HG03565 (cell line): ENCODE measurements around the gene TTC4.

Experiments
- ATAC-seq: cut with Tn5 transposase; IDR thresholded peaks from one replicate; pipeline ENCODE4 v1.9.1; 2021; ENCODE audit warnings: mild to moderate bottlenecking, moderate library complexity; ENCODE audit not compliant: unreplicated experiment

Gene TTC4, protein sequence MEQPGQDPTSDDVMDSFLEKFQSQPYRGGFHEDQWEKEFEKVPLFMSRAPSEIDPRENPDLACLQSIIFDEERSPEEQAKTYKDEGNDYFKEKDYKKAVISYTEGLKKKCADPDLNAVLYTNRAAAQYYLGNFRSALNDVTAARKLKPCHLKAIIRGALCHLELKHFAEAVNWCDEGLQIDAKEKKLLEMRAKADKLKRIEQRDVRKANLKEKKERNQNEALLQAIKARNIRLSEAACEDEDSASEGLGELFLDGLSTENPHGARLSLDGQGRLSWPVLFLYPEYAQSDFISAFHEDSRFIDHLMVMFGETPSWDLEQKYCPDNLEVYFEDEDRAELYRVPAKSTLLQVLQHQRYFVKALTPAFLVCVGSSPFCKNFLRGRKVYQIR

DNA sequence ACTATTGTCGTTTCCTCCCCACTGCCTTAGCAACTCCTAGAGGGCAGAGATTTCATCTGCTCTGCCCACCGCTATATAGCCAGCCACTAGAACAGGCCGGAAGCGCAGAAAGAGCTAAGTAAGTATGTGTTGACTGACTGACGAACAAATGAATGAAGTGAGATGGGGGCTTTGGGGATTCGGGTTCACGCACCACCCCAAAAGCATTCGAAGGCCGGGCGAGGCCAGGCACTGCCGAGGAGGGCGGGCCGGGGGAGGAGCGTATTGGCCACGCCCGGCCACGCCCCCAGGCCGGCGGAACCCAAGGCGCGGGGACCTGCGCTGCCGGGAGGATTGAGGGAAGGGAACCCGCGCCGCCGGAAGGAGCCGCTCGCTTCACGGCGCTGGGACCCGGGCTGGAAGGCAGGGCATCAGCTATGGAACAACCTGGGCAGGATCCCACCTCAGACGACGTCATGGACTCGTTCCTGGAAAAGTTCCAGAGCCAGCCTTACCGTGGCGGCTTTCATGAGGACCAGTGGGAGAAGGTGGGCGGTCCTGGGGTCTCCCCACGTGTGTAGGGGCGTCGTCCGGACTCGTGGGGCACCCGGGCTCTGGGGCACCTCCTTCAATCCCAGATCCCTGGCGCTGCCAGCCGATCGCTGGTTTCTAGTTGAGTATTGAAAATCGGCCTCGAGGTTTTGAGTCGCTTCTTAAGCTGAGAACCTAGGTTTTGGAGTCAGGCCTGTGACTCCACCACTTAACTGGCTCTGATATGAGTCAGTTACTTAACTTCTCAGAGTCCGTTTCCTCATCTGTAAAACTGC, at the start of gene TTC4:
Gene TTC4 (plus strand): TSS at position 369 of the 806 bp plus-strand sequence. CDS start 48 bp downstream, at position 417.
- ATAC-seq: peak; percentile 85

DNA sequence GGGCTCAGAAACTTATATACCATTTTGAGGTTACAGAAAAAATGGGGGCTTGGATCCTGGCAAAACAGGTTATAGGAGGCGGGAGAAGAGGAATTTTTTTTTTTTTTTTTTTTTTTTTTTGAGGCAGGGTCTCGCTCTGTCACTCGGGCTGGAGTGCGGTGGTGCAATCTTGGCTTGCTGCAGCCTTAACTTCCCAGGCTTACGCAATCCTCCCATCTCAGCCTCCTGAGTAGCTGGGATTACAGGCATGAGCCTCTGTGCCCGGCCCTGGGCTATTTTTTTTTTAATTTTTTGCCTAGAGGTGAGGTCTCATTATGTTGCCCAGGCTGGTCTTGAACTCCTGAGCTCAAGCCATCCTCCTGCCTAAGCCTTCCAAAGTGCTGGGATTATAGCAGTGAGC, 49.3 kb upstream of the TTC4 start:
- no peak for ATAC-seq

DNA sequence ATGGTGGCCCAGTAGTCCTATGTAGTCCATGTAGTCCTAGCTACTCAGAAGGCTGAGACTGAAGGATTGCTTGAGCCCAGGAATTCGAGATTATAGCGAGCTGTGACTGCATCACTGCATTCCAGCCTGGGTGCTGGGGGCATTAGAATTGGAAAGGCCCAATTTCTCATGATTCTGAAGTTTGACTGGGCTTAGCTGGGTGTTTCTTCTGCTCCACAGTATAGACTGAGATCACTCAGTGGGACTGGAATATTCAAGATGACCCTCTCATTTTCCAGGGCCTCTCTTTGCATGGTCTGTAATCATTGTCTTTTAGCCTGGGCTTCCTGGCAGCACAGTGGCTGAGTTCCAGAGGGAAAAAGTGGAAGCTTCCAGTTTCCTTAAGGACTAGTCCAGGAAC, 47.9 kb upstream of the TTC4 start:
- ATAC-seq: no peak

DNA sequence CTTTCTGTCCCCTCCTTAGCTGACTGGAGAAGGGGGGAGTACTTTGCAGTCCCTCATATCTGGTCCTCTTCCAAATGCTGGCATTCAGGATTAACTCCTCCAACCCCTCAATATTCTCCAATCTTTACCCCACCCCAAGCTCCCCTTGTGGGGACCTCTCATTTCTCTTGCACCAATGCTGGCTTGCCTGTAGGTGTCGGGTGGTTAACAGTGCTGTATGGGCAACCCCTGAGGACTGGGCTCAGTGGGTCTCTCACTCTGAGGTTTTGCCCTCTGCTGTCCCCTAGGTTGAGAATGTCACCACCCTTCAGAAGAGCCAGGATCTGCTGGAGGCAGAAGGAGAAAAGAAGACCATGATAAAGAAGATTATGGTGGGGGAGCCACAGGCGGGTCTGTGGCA, 47.1 kb upstream of the TTC4 start:
- no peak for ATAC-seq

DNA sequence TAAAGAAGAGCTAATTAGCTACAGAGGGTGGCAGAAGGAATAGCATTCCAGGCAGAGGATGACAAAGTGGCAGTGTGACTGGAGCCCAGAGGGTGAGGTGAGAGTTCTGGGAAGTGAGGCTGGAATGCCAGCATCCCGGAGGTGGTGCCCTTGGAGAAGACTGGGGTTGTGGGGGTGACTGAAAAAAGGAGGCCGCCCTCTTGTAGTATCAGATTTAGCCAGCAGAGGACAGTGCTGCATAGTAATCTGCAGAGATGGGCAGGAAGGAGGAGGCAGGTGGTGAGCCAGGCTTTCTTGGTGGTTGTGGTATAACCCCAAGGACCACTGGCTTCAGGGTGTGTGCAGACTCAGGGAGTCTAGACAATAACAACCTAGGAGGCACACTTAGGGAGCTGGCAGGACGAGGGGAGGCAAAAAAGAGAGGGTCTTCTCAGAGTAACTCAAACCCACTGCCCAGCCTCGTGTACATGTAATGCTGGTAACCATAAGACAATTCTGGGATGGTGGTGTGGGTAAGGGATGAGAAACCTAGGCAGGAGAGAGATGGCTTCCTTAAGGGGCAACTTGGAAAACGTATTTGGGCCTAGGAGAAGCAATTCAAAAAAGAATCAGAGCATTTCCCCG, 43.6 kb upstream of the TTC4 start:
- ATAC-seq: peak; percentile 46

DNA sequence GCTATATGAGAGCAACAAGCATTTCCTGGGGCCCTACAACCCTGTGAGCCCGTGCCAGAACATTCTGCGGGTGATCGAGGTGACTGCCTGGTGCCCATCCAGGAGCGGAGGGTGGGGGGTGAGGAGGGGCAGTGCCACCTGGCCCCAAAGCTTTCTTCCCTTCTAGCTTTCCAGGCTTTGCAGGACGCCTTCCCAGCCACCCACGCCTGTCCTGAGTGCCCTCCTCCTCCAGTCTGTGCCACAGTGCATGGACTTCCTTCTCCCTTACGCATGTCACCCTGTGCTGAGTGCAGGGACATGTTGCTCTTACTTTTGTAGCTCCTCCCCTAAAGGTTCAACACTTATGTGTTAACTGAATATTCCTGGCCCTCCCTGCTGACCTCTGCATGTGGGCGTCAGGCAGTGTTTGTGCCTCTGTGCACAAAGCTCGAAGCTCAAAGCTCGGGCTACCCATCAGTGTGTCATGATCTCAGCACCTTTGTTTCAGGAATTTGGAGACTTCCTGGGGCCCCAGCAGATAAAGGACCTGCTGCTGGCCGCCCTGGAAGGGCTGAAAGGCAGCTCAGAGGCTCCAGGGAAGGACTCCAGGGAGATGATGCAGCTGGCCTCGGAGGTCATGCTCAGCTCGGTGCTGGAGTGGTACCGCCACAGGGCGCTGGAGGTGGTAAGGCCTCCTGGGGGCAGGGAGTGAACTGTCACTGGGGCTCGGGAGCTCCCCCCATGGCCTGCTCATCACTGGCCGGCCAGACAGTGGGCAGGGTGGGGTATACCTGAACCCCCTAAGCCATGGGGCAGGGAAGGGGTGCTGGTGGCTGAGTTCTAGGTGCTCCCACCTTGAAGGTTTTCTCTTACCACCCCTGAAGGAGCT, 36.7 kb upstream of the TTC4 start:
- ATAC-seq: no peak

DNA sequence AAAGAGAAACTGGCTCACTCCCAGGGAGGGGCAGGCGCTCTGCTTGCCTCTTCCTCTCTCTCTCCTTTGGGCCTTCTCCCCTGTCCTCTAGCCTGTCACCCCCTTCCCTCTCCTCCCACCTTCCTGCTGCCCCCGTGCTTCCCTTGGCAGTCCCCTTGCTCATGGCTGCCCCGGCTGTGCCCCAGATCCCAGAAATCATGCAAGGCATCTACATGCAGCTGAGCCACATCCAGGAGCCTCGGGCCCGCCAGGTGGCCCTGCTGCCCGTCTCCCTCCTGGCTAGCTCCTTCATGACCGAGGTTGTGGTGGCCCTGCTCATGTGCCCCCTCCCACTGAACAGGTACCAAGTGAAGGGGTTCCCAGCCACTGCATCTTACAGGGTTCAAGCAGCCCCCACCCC, 36.0 kb upstream of the TTC4 start:
- no peak for ATAC-seq

DNA sequence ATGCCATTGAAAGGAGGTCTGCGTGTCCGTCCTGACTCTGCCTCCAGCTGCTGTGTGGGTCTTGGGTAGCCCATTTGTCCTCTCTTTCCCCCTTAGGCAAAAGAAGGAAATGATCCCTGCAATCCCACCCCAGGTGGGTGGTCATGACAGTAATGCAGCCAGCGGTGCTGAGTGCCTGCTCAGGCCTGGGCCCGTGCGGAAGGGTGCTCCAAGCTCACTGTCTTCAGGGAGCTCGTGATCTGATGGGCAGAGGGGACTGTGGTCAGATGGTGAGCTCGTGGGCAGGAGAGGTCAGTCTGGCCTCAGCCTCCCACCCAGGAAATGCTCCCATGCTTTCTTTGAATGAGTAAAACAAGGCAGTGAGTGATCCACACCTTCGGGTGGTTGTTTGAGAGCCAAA, 35.3 kb upstream of the TTC4 start:
- no peak for ATAC-seq

DNA sequence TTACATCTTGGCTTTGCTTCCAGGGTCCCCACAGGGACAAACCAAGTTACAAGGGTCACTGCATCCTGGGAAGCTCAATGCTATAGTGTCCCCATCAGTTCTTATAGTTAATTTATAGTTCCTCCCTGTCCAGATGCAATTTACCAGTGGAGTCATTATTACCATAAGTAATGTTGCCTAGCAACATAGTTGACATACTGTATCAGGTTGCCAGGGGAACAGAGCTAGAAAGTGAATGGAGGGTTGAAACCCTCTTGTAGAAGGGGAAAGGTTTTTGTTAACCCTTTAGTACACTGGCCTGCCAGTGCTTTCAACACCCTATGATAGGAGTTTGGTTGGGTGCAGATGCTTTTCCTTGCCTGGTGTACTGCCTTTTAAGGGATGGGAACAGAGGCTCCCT, 34.3 kb upstream of the TTC4 start:
- no peak for ATAC-seq

DNA sequence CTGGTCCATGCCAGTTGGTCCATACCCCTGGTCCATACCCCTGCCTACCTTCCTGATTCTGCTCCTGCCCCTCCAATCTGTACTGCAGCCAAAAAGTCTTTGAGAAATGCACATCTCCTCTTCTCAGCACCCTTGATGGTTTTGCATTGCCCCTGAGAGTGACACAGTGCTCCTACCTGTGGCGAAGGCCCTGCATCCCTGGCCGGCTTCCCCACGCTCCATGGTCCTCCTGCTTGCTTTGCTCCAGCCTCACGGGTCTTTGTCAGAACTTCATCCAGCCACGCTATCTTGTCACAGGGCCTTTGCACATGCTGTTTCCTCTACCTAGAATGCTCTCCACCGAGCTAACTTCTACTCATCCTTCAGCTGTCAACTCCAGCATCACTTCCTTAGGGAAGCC, 32.2 kb upstream of the TTC4 start:
- no peak for ATAC-seq

DNA sequence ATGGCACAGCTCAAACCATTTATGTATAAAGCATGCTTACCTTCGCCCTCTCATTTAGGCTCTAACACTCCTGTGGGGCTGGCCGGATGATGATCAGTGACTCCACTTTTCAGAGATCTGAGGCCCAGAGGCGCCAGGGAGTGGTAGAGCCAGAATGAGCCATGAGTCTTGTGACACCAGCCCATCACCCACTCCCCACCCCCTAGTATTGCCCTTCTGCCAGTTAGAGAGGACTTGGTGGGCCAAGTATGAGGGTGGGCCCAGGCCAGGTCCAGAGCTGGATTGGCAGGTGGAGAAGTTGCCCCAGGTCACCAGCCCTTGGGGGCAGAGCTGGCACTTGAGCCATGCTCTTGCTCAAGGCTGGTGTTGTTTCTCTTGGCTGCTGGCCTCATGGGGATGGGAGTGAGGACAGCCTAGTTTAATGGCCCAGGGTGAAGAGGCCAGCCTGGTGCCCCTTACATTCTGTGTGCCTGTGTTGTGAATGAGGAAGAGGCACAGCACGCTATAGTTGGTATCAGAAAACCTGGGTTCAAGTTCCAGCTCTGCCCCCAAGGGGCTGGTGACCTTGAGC, 30.2 kb upstream of the TTC4 start:
- no peak for ATAC-seq

DNA sequence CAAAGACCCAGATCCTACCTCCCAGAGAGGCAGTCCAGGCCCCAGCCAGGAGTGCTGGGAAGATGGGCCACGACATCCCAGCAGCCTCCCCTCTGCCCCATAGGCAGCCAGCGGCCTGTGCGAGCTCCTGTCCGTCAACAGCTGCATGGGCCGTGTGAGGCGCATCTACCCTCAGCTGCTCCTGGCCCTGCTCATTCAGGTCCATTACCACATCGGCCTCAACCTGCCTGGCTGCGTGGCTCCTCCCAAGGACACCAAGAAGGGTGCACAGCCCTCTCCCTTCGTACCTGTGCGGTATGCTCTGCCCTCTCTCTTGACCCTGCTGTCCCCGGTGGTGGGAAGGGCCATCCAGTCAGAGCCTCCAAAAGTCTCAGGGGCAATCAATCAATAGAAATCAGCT, 29.5 kb upstream of the TTC4 start:
- no peak for ATAC-seq

DNA sequence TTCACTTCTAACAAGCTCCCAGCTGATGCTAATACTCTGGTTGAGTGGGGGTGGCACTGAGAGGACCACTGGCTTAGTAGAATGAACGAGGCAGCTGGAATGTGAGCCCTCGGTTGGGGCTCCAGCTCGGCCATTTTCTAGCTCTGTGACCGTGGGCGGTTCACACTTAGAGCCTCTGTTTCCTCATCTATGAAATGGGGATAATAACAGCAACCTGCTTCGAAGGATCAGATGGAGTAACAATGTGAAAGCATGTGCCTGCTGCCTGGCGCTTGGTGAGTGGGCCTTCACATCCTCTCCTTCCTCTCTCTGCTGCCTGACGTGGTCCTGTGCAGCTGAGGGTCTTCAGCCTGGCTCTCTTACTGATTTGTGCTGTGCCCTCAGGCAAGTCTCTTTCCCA, 20.9 kb upstream of the TTC4 start:
- ATAC-seq: no peak

DNA sequence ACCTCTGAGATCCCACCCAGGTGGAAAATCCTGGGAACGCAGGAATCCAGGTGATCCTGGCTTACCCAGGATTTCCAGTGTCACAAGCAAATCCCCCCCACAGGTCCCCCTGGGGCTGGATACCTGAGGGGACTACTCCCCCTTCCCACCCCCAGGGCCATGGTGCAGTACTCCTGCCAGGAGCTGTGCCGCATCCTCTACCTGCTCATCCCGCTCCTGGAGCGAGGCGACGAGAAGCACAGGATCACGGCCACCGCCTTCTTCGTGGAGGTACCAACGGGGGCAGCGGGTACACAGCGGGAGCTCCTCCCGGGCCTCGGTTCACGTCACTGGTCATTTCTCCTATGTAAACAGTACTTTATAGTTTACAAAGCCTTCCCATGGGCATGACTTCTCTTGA, 20.4 kb upstream of the TTC4 start:
- ATAC-seq: no peak

DNA sequence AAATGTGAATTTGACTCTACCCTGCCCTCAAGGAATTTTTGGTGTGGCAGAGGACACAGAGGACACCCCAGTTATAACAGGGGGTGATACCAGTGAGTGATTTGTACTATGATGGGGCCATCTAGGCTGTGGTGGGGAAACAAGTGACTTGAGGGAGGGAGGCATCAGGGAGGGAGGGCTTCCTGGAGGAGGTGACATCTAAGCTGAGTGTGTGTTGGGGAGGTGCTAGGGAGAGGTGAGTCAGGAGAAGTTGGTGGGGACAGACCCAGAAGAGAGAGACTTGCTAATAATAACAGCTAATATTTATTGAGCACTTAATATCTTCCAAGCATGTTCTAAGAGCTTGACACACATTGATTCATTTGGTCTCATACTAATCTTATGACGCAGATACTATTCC, 19.9 kb upstream of the TTC4 start:
- no peak for ATAC-seq

DNA sequence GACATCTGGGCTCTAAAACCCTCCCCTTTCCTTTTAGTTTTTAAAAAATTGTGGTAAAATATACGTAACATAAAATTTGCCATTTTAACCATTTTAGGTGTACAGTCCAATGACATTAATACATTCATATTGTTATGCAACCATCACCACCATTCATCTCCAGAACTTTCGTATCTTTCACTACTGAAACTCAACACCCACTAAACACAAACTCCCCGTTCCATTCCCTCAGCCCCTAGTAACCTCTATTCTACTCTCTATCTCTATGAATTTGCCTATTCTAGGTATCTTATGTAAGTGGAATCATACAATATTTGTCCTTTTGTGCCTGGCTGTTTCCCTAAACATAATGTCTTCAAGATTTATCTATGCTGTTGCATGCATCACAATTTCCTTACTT, 19.4 kb upstream of the TTC4 start:
- ATAC-seq: no peak

DNA sequence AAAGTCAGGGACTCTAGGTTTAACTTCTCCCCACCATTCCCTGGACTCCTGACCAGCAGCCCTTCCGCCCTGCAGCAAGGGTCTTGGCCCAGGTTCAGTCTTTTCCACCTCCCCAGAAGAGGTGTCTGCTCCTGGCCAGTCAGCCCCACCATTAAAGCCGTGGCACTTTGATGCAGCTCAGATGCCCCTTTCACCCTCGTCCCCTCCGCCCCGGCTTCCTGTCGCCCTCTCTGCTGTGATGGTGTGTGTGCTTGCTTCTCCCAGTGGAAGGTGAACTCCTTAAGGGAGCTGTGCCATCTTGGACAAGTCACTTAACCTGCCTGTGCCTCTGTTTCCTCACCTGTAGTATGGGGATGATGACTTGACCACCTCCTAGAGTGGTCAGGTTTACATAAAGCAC, 17.8 kb upstream of the TTC4 start:
- ATAC-seq: no peak

DNA sequence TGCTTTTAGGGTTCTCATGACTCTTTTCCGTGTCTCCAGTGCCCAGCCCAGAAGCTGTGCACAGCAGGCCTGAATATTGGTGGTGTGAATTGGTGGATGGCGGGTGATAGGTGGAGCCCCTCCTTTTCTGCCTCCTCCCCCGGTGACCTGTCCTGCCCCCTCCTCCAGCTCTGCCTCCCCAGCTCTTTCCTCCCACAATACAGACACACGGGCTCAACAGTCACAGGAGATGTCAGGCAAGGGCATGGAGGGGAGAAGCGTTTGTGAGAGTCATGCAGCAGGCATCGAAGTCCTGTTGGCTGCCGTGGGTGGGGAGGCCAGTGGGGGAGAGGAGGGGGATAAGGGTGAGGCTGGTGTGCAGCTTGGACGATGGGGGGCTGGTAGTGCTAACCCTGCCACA, 17.3 kb upstream of the TTC4 start:
- ATAC-seq: no peak

DNA sequence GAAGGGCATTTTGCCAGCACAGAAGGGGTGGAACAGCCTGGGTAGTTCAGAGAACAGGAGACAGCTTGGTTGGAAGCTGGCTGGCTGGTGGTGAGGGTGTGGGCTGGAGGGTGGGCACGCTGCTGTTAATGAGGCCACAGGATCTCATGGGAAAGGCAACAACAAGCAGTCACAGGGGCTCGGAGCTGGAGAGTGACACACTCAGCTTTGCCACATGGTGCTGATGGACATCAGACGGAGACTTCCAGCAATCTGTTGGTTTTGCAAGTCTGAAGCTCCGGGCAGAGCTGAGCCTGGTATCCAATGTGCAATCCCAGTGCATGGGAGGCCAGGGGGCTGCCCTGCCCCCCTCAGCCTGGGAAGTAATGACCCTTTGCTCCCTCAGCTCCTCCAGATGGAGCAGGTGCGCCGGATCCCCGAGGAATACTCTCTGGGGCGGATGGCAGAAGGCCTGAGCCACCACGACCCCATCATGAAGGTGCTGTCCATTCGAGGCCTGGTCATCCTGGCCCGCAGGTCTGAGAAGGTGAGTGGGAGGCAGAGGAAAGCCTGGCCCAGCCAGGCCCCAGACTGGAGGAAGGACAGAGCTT, 15.6 kb upstream of the TTC4 start:
- no peak for ATAC-seq

DNA sequence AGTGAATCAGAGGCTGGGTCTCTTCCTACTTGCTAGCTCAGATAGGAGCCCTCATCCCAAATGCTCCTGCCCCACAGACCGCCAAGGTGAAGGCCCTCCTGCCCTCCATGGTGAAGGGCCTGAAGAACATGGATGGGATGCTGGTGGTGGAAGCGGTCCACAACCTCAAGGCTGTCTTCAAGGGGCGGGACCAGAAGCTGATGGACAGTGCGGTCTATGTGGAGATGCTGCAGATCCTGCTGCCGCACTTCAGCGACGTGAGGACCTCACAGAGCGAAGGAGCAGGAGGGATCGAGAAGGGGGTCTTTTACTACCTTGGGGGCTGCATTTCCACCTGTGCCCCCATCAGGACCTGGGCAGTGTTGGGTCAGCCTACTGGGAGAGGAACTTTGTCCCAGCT, 14.6 kb upstream of the TTC4 start:
- ATAC-seq: no peak
